ENCODE measurements around the gene SMYD2.

GRCh38 chr1:214326406-214326805 lies 45.4 kb downstream of the SMYD2 start:
- TF ChIP-seq CTCF (IDR thresholded peaks at IDR 0.05) (no peak), POLR2A (IDR thresholded peaks at IDR 0.05) (no peak)
